ENCODE results near the gene TNFRSF4. TPM values are rescaled to one million over a fixed set of nuclear protein-coding genes. Genes with fewer than 3 reads are reported as not detected.
A peak's percentile ranks its signal among the peaks of the same experiment; 100 is the strongest.

The TNFRSF4 gene
- total and polyA plus RNA-seq, 2 donors (not counting 1 experiment from before 2014, with no cell fraction given) = 0.63 to 1.8 TPM

DNA sequence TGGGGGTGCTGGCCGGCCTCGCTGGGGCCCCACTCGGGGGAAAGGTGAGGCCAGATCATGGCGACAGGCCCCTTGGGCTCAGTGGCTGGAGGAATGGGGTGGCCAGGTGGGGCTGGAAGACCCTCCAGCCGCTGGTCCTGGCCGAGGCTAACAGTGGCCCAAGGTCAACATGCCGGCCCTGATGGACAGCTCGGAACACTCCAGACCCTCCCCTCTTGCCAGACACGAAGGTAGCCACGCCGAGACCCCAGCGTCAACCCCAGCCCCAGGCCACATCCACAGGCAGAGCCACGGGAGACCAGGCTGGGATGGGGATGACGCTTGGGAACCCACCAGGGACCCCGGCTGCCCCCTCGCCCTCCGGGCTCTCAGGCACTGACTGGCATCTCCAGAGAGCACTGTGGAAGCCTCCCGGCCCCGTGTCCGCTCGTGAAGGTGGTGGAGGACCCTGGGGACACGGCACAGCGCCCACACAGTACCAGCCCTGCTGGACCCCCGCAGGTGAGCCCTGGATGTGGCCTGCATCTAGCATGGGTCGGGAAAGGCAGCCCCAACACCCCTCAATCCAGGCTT lies 33.5 kb upstream of the TNFRSF4 start:
- ChIA-PET CTCF (interaction anchor here (1.5 kb wide), 1 partner anchor 125 kb away, joined by 5 read pairs; no protein-coding TSS in a partner anchor), POLR2A (interaction anchor here (0.8 kb wide), 1 partner anchor 37 kb away, joined by 3 read pairs; no protein-coding TSS in a partner anchor)
- Histone ChIP-seq H3K36me3 (replicated peaks in 1 of 2; ENCODE audit: control extremely low read depth in 1 of 2, control insufficient read depth in 1 of 2, extremely low read depth in 1 of 2, insufficient read depth in 2 of 2, low read length in 1 of 2) (no peaks in the 10 kb centered on the region), H4K20me1 (ENCODE audit: control insufficient read depth, insufficient read depth, low read length, poor library complexity, severe bottlenecking) (peaks cover 11% of the 10 kb centered on the region), H3K4me3 (ENCODE audit: control extremely low read depth in 1 of 5, extremely low read depth in 1 of 5, insufficient read depth in 1 of 5, low read depth in 2 of 5, low read length in 4 of 5) (no peak overlapping the region), H3K4me2 (replicated peaks; ENCODE audit: low read depth, low read length, poor library complexity, severe bottlenecking) (peak overlapping the region; percentile 56), H3K27me3 (replicated peaks in 1 of 4; ENCODE audit: control extremely low read depth in 1 of 4, control insufficient read depth in 3 of 4, insufficient read depth in 4 of 4, low read length in 3 of 4) (peaks cover 0 to 27% (median 11%) of the 10 kb centered on the region in 4 experiments), H2AFZ (ENCODE audit: insufficient read depth, low read depth, low read length, poor library complexity, severe bottlenecking) (no peak overlapping the region), H3K9ac (ENCODE audit: low read length) (no peak overlapping the region), H3K4me1 (ENCODE audit: control insufficient read depth in 2 of 2, insufficient read depth in 2 of 2, low read length in 2 of 2) (peaks cover 28 to 30% of the 10 kb centered on the region in 2 donors), H3K9me3 (ENCODE audit: control extremely low read depth in 1 of 3, control insufficient read depth in 2 of 3, insufficient read depth in 1 of 3, low read length in 2 of 3) (peaks cover 0 to 10% (median 0%) of the 10 kb centered on the region in 3 donors), H3K27ac (ENCODE audit: low read length in 2 of 2) (no peak overlapping the region), H3K79me2 (ENCODE audit: control insufficient read depth, insufficient read depth, low read length) (peaks cover 3% of the 10 kb centered on the region)
- TF ChIP-seq, protein P1, sequence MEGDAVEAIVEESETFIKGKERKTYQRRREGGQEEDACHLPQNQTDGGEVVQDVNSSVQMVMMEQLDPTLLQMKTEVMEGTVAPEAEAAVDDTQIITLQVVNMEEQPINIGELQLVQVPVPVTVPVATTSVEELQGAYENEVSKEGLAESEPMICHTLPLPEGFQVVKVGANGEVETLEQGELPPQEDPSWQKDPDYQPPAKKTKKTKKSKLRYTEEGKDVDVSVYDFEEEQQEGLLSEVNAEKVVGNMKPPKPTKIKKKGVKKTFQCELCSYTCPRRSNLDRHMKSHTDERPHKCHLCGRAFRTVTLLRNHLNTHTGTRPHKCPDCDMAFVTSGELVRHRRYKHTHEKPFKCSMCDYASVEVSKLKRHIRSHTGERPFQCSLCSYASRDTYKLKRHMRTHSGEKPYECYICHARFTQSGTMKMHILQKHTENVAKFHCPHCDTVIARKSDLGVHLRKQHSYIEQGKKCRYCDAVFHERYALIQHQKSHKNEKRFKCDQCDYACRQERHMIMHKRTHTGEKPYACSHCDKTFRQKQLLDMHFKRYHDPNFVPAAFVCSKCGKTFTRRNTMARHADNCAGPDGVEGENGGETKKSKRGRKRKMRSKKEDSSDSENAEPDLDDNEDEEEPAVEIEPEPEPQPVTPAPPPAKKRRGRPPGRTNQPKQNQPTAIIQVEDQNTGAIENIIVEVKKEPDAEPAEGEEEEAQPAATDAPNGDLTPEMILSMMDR (IDR thresholded peaks at IDR 0.05) = no peak
- TF ChIP-seq EZH2 (IDR thresholded peaks at IDR 0.05; ENCODE audit: borderline replicate concordance, insufficient read depth, low read depth, low read length, poor library complexity, severe bottlenecking) = no peak
- 77% methylated on average over 24 of the region's 25 CpGs for WGBS (ENCODE audit: insufficient coverage)
- ATAC-seq (ENCODE audit: low read depth) (no peak), DNase-seq (no peak)
- no peaks in the 10 kb centered on the region for H3K27me3 Mint-ChIP-seq
- peaks cover 16% of the 10 kb centered on the region for H3K4me1 Mint-ChIP-seq
- H3K9me3 Mint-ChIP-seq (ENCODE audit: insufficient read depth) = no peaks in the 10 kb centered on the region
- H3K27ac Mint-ChIP-seq = no peak overlapping the region
- H3K4me3 Mint-ChIP-seq = no peak overlapping the region
- intact Hi-C loops (cut with micrococcal nuclease) = no loop called here

DNA sequence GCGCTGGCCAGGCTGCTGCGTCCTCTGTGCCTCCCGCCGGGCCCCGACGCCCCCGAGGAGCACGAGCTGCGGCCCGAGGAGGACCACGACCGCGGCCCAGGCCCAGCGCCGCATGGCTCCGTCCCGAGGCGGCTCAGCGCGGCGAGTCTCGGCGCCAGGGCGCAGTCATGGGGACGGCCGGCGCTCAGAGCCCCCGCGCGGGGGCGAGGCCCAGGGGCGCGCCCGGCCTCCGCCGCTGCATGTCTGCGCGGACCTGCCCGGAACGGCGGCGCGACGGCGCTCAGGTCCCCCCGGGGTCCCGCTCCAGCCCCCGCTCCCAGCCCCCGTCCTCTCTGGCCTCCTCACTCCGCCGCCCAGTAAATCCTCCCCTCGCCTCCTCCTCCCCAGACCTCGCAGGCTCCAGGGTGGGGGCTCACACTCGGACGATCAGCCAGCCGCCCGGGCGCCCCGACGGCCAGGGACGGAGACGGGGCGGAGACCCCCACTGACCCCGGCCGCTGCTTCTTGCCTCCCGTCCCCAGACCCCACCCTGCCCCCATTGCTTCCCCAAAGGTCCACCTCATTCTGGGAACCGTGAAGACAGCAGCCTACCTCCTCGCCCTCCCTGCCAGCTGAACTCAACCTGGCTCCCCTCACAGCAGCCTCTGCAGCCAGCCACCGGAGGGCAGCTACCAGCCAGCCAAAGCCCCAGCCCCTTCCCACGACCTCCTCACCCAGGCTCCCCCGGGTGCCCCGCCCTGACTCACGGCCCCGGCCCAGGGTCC lies 32.8 kb upstream of the TNFRSF4 start, which contains the start of gene C1QTNF12:
C1QTNF12 (minus strand) TSS at position 146 of the 764 bp plus-strand sequence; CDS start at position 114, 32 bp downstream.
- ChIA-PET CTCF (interaction anchor here (1.1 to 1.5 kb wide), 2 partner anchors 124 to 125 kb away, joined by 4 to 5 read pairs; no protein-coding TSS in a partner anchor), POLR2A (no interaction called here)
- peaks cover 0 to 10% (median 0%) of the 10 kb centered on the region in 3 donors for H3K9me3 ChIP-seq (ENCODE audit: control extremely low read depth in 1 of 3, control insufficient read depth in 2 of 3, insufficient read depth in 1 of 3, low read length in 2 of 3)
- ATAC-seq (ENCODE audit: low read depth) = no peak
- no peak within 1 kb of the TSS for H3K27ac ChIP-seq (ENCODE audit: low read length in 2 of 2)
- no peak within 1 kb of the TSS for H3K4me3 Mint-ChIP-seq
- no peak within 1 kb of the TSS for H3K9ac ChIP-seq (ENCODE audit: low read length)
- H3K79me2 ChIP-seq (ENCODE audit: control insufficient read depth, insufficient read depth, low read length) = peaks cover 3% of the 10 kb centered on the region
- H3K36me3 ChIP-seq (replicated peaks in 1 of 2; ENCODE audit: control extremely low read depth in 1 of 2, control insufficient read depth in 1 of 2, extremely low read depth in 1 of 2, insufficient read depth in 2 of 2, low read length in 1 of 2) = no peaks in the 10 kb centered on the region
- H3K4me2 ChIP-seq (replicated peaks; ENCODE audit: low read depth, low read length, poor library complexity, severe bottlenecking) = peak within 1 kb of the TSS; percentile 56
- no peaks in the 10 kb centered on the region for H3K27me3 Mint-ChIP-seq
- peaks cover 28 to 30% of the 10 kb centered on the region in 2 donors for H3K4me1 ChIP-seq (ENCODE audit: control insufficient read depth in 2 of 2, insufficient read depth in 2 of 2, low read length in 2 of 2)
- no peak within 1 kb of the TSS for H3K4me3 ChIP-seq (ENCODE audit: control extremely low read depth in 1 of 5, extremely low read depth in 1 of 5, insufficient read depth in 1 of 5, low read depth in 2 of 5, low read length in 4 of 5)
- peak within 1 kb of the TSS; percentile 16 for H2AFZ ChIP-seq (ENCODE audit: insufficient read depth, low read depth, low read length, poor library complexity, severe bottlenecking)
- WGBS (ENCODE audit: insufficient coverage) = 7% methylated on average over 70 of the region's 74 CpGs
- TF ChIP-seq, protein P1 (IDR thresholded peaks at IDR 0.05) = no peak
- no peak for TF ChIP-seq EZH2 (IDR thresholded peaks at IDR 0.05; ENCODE audit: borderline replicate concordance, insufficient read depth, low read depth, low read length, poor library complexity, severe bottlenecking)
- H3K27ac Mint-ChIP-seq = no peak within 1 kb of the TSS
- peaks cover 16% of the 10 kb centered on the region for H3K4me1 Mint-ChIP-seq
- intact Hi-C loops (cut with micrococcal nuclease) = no loop called here
- H4K20me1 ChIP-seq (ENCODE audit: control insufficient read depth, insufficient read depth, low read length, poor library complexity, severe bottlenecking) = peaks cover 11% of the 10 kb centered on the region
- no peaks in the 10 kb centered on the region for H3K9me3 Mint-ChIP-seq (ENCODE audit: insufficient read depth)
- no peak for DNase-seq
- H3K27me3 ChIP-seq (replicated peaks in 1 of 4; ENCODE audit: control extremely low read depth in 1 of 4, control insufficient read depth in 3 of 4, insufficient read depth in 4 of 4, low read length in 3 of 4) = peaks cover 0 to 29% (median 11%) of the 10 kb centered on the region in 4 experiments
